ENCODE measurements around the gene GCDH.

- TF ChIP-seq POLR2A (IDR thresholded peaks at IDR 0.05) (no peak), CTCF (IDR thresholded peaks at IDR 0.05) (no peak)
Measured at GRCh38 chr19:12875086-12875485, 15.9 kb upstream of the GCDH start.
